Prostate gland (tissue), 2 donors: Measurements from ENCODE around the gene ATP9A. TPM values are rescaled to one million over a fixed set of nuclear protein-coding genes. Genes with fewer than 3 reads are reported as not detected.

ENCODE experiments used
- DNase-seq: peaks from one replicate; pipeline ENCODE4 v3.0.0-alpha.2; 2019; ENCODE audit warnings: low spot score
- H3K27ac ChIP-seq, 2 donors: fragments of 200-600 bp; sonication (generic); 2 replicates each; pipeline ENCODE4 v1.5.1; 2017 to 2019
- H3K27me3 ChIP-seq: fragments of 200-600 bp; sonication (generic); replicated peaks from 2 replicates; pipeline ENCODE4 v1.5.1; 2019; ENCODE audit not compliant: insufficient read depth
- H3K36me3 ChIP-seq, 2 donors: fragments of 200-600 bp; sonication (generic); 1 replicate in 1 of 2; 2 replicates in 1 of 2; pipeline versions ENCODE4 v1.5.1 to v1.8.1; 2017 to 2019
- H3K4me1 ChIP-seq: fragments of 200-600 bp; sonication (generic); replicated peaks from 2 replicates; pipeline ENCODE4 v1.5.1; 2019
- H3K4me3 ChIP-seq, 2 donors: fragments of 200-600 bp; sonication (generic); 2 replicates each; pipeline ENCODE4 v1.5.1; 2017 to 2019
- H3K9me3 ChIP-seq: fragments of 200-600 bp; sonication (generic); 2 replicates; pipeline ENCODE4 v1.5.1; 2017
- CTCF ChIP-seq, 4 experiments: fragments of 200-600 bp in 2 of 4; fragments of 450-650 bp in 2 of 4; sonication (generic) in 2 of 4; IDR thresholded peaks; 1 replicate in 3 of 4; 2 replicates in 1 of 4; pipeline ENCODE4 v1.5.1; 2016 to 2019; ENCODE audit warnings: antibody characterized with exemption in 4 of 4, mild to moderate bottlenecking in 2 of 4, moderate library complexity in 2 of 4
- POLR2A ChIP-seq: fragments of 450-650 bp; IDR thresholded peaks from one replicate; pipeline ENCODE4 v1.6.1; 2016; ENCODE audit warnings: antibody characterized with exemption, mild to moderate bottlenecking
- POLR2AphosphoS5 ChIP-seq: sonication (generic); formaldehyde crosslinking; IDR thresholded peaks from one replicate; pipeline ENCODE4 v1.6.1; 2017; ENCODE audit warnings: antibody characterized with exemption
- WGBS: methylation state at CpG from one replicate; pipeline ENCODE4 v1.1.5; 2018; 5-methylcytosine and 5-hydroxymethylcytosine counted together
- intact Hi-C: fragments of 100-400 bp; cut with DNase I; formaldehyde crosslinking; loops from one replicate; pipeline ENCODE4 v1.14.2; 2022
- total RNA-seq, 2 donors: library from RNA; depleted of rRNA; stranded (reverse); fragments of >200 nt; gene quantifications; one replicate each; pipeline ENCODE4 v1.1.0, GENCODE V29; 2016

Gene ATP9A
- total RNA-seq, 2 donors from 2014 or later: 35.1 to 118 TPM

- H3K27ac ChIP-seq: no peak overlapping the region
- 77% methylated on average over 10 of the region's 10 CpGs for WGBS
- intact Hi-C loops: loop anchor here (5.0 to 10.0 kb wide), 2 partner anchors 145 to 607 kb away; no protein-coding TSS in a partner anchor
- no peak for TF ChIP-seq CTCF (IDR thresholded peaks at IDR 0.05)
- no peak for TF ChIP-seq POLR2AphosphoS5
- no peak for TF ChIP-seq POLR2A
- no peak for DNase-seq
- no peaks in the 10 kb centered on the region for H3K4me1 ChIP-seq
- H3K9me3 ChIP-seq: no peaks in the 10 kb centered on the region
- H3K36me3 ChIP-seq: no peaks in the 10 kb centered on the region
- no peaks in the 10 kb centered on the region for H3K27me3 ChIP-seq
- H3K4me3 ChIP-seq: no peak overlapping the region
These were observed 176.3 kb downstream of the ATP9A start for GRCh38 chr20:51591871-51592270.

GRCh38 chr20:51588762-51589161 lies 179.4 kb downstream of the ATP9A start:
- 75% methylated on average over 3 of the region's 3 CpGs for WGBS
- Histone ChIP-seq H3K9me3 (no peaks in the 10 kb centered on the region), H3K4me3 (no peak overlapping the region), H3K36me3 (no peaks in the 10 kb centered on the region), H3K4me1 (no peaks in the 10 kb centered on the region), H3K27me3 (no peaks in the 10 kb centered on the region), H3K27ac (no peak overlapping the region)
- no peak for DNase-seq
- intact Hi-C loops: no loop called here
- no peak for TF ChIP-seq POLR2A
- TF ChIP-seq CTCF (IDR thresholded peaks at IDR 0.05): no peak
- no peak for TF ChIP-seq POLR2AphosphoS5

- WGBS: 98% methylated on average over 4 of the region's 4 CpGs
- Histone ChIP-seq H3K4me1 (no peaks in the 10 kb centered on the region), H3K4me3 (no peak overlapping the region), H3K36me3 (no peaks in the 10 kb centered on the region), H3K27ac (no peak overlapping the region), H3K27me3 (no peaks in the 10 kb centered on the region), H3K9me3 (no peaks in the 10 kb centered on the region)
- intact Hi-C loops: no loop called here
- no peak for TF ChIP-seq POLR2A
- no peak for TF ChIP-seq POLR2AphosphoS5
- no peak for TF ChIP-seq CTCF (IDR thresholded peaks at IDR 0.05)
- DNase-seq: no peak
These were observed 181.0 kb downstream of the ATP9A start for GRCh38 chr20:51587145-51587544.

- no peaks in the 10 kb centered on the region for H3K9me3 ChIP-seq
- 91% methylated on average over 4 of the region's 4 CpGs for WGBS
- no peaks in the 10 kb centered on the region for H3K4me1 ChIP-seq
- intact Hi-C loops: no loop called here
- H3K36me3 ChIP-seq: no peaks in the 10 kb centered on the region
- no peak overlapping the region for H3K27ac ChIP-seq
- H3K4me3 ChIP-seq: no peak overlapping the region
- TF ChIP-seq POLR2AphosphoS5: no peak
- no peak for TF ChIP-seq CTCF (IDR thresholded peaks at IDR 0.05)
- TF ChIP-seq POLR2A: no peak
- no peak for DNase-seq
- H3K27me3 ChIP-seq: no peaks in the 10 kb centered on the region
These were observed 182.2 kb downstream of the ATP9A start for GRCh38 chr20:51586005-51586440.

- Histone ChIP-seq H3K27ac (no peak overlapping the region), H3K9me3 (no peaks in the 10 kb centered on the region), H3K36me3 (no peaks in the 10 kb centered on the region), H3K27me3 (no peaks in the 10 kb centered on the region), H3K4me3 (no peak overlapping the region), H3K4me1 (no peaks in the 10 kb centered on the region)
- DNase-seq: no peak
- WGBS: 96% methylated on average over 4 of the region's 4 CpGs
- TF ChIP-seq CTCF (IDR thresholded peaks at IDR 0.05) (no peak), POLR2A (no peak), POLR2AphosphoS5 (no peak)
- intact Hi-C loops: no loop called here
These were observed 183.0 kb downstream of the ATP9A start for GRCh38 chr20:51585148-51585547.
